H1 (cell line): ENCODE results near the gene GREB1. TPM values are rescaled to one million over a fixed set of nuclear protein-coding genes. Genes with fewer than 3 reads are reported as not detected.

Source experiments
- CTCF ChIA-PET: fragments of 300-600 bp; sonication (Branson Sonifier 250); formaldehyde crosslinking; loops from one replicate; lab custom pipeline; 2021; ENCODE audit not compliant: partially characterized antibody; lab: Charles Lee
- POLR2A ChIA-PET: fragments of 300-600 bp; sonication (Branson Sonifier 250); formaldehyde crosslinking; loops from one replicate; lab custom pipeline; 2021; ENCODE audit warnings: inconsistent platforms; ENCODE audit not compliant: partially characterized antibody; lab: Charles Lee
- DNase-seq, 2 experiments: peaks; one replicate each; pipeline versions ENCODE4 v3.0.0 to v3.0.0-alpha.2; 2010 to 2022; ENCODE audit warnings: low spot score in 2 of 2, low read depth in 1 of 2, mixed read lengths in 1 of 2
- FAIRE-seq: peaks from 2 replicates; lab custom pipeline; 2011; peaks lifted over from hg19 to GRCh38; lab: Jason Lieb, UNC
- H2AFZ ChIP-seq: 2 replicates; pipeline ENCODE4 v1.8.1; 2012; ENCODE audit warnings: low read length, inconsistent platforms
- H2AK5ac ChIP-seq: 2 replicates; pipeline ENCODE4 v1.6.1; 2013; ENCODE audit warnings: low read depth, low read length
- H2BK120ac ChIP-seq: replicated peaks from 2 replicates; pipeline ENCODE3; 2013; ENCODE audit warnings: low read depth, low read length, inconsistent platforms
- H2BK12ac ChIP-seq: 2 replicates; pipeline ENCODE4 v1.6.1; 2013; ENCODE audit warnings: low read depth, low read length
- H2BK15ac ChIP-seq: 2 replicates; pipeline ENCODE4 v1.6.1; 2013; ENCODE audit warnings: low read length
- H2BK20ac ChIP-seq: 2 replicates; pipeline ENCODE4 v1.6.1; 2013; ENCODE audit warnings: low read length
- H2BK5ac ChIP-seq: 2 replicates; pipeline ENCODE4 v1.6.1; 2013; ENCODE audit warnings: low read depth, low read length
- H3K14ac ChIP-seq: 2 replicates; pipeline ENCODE4 v1.6.1; 2013; ENCODE audit warnings: inconsistent platforms; ENCODE audit not compliant: insufficient read length
- H3K18ac ChIP-seq: 2 replicates; pipeline ENCODE4 v1.6.1; 2013; ENCODE audit warnings: low read length; ENCODE audit errors: extremely low read depth
- H3K23ac ChIP-seq: 2 replicates; pipeline ENCODE4 v1.6.1; 2013; ENCODE audit warnings: inconsistent platforms; ENCODE audit not compliant: insufficient read length
- H3K23me2 ChIP-seq: 2 replicates; pipeline ENCODE4 v1.6.1; 2013; ENCODE audit warnings: low read depth, low read length
- H3K27ac ChIP-seq: 2 replicates; pipeline ENCODE4 v1.6.1; 2011; ENCODE audit warnings: low read depth, low read length, inconsistent platforms
- H3K27me3 ChIP-seq, 4 experiments: replicated peaks in 1 of 4; 1 replicate in 1 of 4; 2 replicates in 3 of 4; pipeline versions ENCODE4 v1.6.1 to v1.8.1; 2011 to 2013; ENCODE audit warnings: low read length in 3 of 4, mild to moderate bottlenecking in 3 of 4, inconsistent platforms in 2 of 4, mixed read lengths in 2 of 4, moderate library complexity in 1 of 4; ENCODE audit not compliant: control insufficient read depth in 3 of 4, insufficient read depth in 3 of 4; ENCODE audit errors: extremely low read depth in 1 of 4
- H3K36me3 ChIP-seq, 4 experiments: 2 replicates each; pipeline versions ENCODE4 v1.6.1 to v1.8.1; 2011 to 2013; ENCODE audit warnings: mild to moderate bottlenecking in 4 of 4, low read length in 3 of 4, moderate library complexity in 2 of 4, control low read depth in 1 of 4, inconsistent platforms in 1 of 4; ENCODE audit not compliant: insufficient read depth in 4 of 4, control insufficient read depth in 2 of 4
- H3K4ac ChIP-seq: replicated peaks from 2 replicates; pipeline ENCODE3; 2013; ENCODE audit warnings: low read length, low read depth, mixed read lengths, inconsistent platforms; ENCODE audit not compliant: insufficient read length
- H3K4me1 ChIP-seq, 4 experiments: replicated peaks in 1 of 4; 1 replicate in 1 of 4; 2 replicates in 3 of 4; pipeline versions ENCODE4 v1.6.1 to v1.8.1; 2011 to 2013; ENCODE audit warnings: low read length in 3 of 4, inconsistent platforms in 2 of 4, mixed read lengths in 1 of 4; ENCODE audit not compliant: insufficient read depth in 4 of 4, control insufficient read depth in 3 of 4
- H3K4me2 ChIP-seq, 2 experiments: 2 replicates each; pipeline versions ENCODE4 v1.6.1 to v1.8.1; 2011 to 2013; ENCODE audit warnings: low read depth in 2 of 2, low read length in 2 of 2, control low read depth in 1 of 2, inconsistent platforms in 1 of 2, mild to moderate bottlenecking in 1 of 2; ENCODE audit not compliant: insufficient read depth in 1 of 2
- H3K4me3 ChIP-seq, 4 experiments: fragments of 200-600, 300-600 bp in 1 of 4; sonication (generic), shearing (Covaris generic), sonication (Bioruptor Twin) in 1 of 4; 2 replicates each; pipeline versions ENCODE4 v1.5.1 to v1.8.1; 2011 to 2016; ENCODE audit warnings: low read length in 4 of 4, low read depth in 3 of 4, control low read depth in 2 of 4, inconsistent platforms in 2 of 4, mild to moderate bottlenecking in 2 of 4, mixed read lengths in 1 of 4, moderate library complexity in 1 of 4; ENCODE audit not compliant: insufficient read depth in 2 of 4; ENCODE audit errors: extremely low read depth in 1 of 4
- H3K56ac ChIP-seq: replicated peaks from 2 replicates; pipeline ENCODE3; 2013; ENCODE audit warnings: low read depth, mild to moderate bottlenecking, mixed read lengths, low read length, inconsistent platforms; ENCODE audit not compliant: insufficient read length
- H3K79me1 ChIP-seq: 2 replicates; pipeline ENCODE4 v1.6.1; 2013; ENCODE audit warnings: low read depth, low read length, control low read depth
- H3K79me2 ChIP-seq, 2 experiments: 2 replicates each; pipeline versions ENCODE4 v1.6.1 to v1.8.1; 2012 to 2013; ENCODE audit warnings: low read length in 2 of 2, mild to moderate bottlenecking in 2 of 2, inconsistent platforms in 1 of 2; ENCODE audit not compliant: insufficient read depth in 2 of 2, control insufficient read depth in 1 of 2
- H3K9ac ChIP-seq, 4 experiments: replicated peaks in 1 of 4; 1 replicate in 1 of 4; 2 replicates in 3 of 4; pipeline versions ENCODE4 v1.6.1 to v1.8.1; 2011 to 2013; ENCODE audit warnings: low read depth in 3 of 4, low read length in 3 of 4, control low read depth in 2 of 4, mild to moderate bottlenecking in 2 of 4, moderate library complexity in 2 of 4, inconsistent platforms in 1 of 4; ENCODE audit errors: extremely low read depth in 1 of 4
- H3K9me3 ChIP-seq, 2 experiments: 2 replicates each; pipeline versions ENCODE4 v1.6.1 to v1.8.1; 2012 to 2013; ENCODE audit warnings: mild to moderate bottlenecking in 2 of 2, moderate library complexity in 2 of 2, control low read depth in 1 of 2, inconsistent platforms in 1 of 2, low read depth in 1 of 2, low read length in 1 of 2, mixed read lengths in 1 of 2; ENCODE audit not compliant: insufficient read depth in 2 of 2
- H4K20me1 ChIP-seq, 2 experiments: replicated peaks in 1 of 2; 2 replicates each; pipeline versions ENCODE3 to v1.8.1; 2011 to 2013; ENCODE audit warnings: inconsistent platforms in 2 of 2, low read length in 2 of 2, mild to moderate bottlenecking in 1 of 2; ENCODE audit not compliant: insufficient read depth in 2 of 2, control insufficient read depth in 1 of 2
- H4K5ac ChIP-seq: 2 replicates; pipeline ENCODE4 v1.6.1; 2013; ENCODE audit warnings: low read length, low read depth, mixed read lengths, inconsistent platforms; ENCODE audit not compliant: insufficient read length
- H4K8ac ChIP-seq: 2 replicates; pipeline ENCODE4 v1.8.0; 2013; ENCODE audit warnings: mild to moderate bottlenecking, moderate library complexity, low read length, inconsistent platforms; ENCODE audit not compliant: insufficient read depth; ENCODE audit errors: extremely low read depth
- H4K91ac ChIP-seq: replicated peaks from 2 replicates; pipeline ENCODE3; 2013; ENCODE audit warnings: low read length, mixed read lengths, inconsistent platforms; ENCODE audit not compliant: insufficient read length
- ASH2L ChIP-seq: fragments of 200-600, 300-600 bp; sonication (generic); IDR thresholded peaks from one replicate; pipeline ENCODE4 v1.7.1; 2017; ENCODE audit warnings: low read length
- CHD1 ChIP-seq: IDR thresholded peaks from 2 replicates; pipeline ENCODE4 v1.6.1; 2012; ENCODE audit warnings: low read depth, low read length, improper control_type of control experiment
- E2F6 ChIP-seq: IDR thresholded peaks from 2 replicates; pipeline ENCODE4 v1.6.1; 2012; ENCODE audit warnings: inconsistent platforms
- EGR1 ChIP-seq: IDR thresholded peaks from 2 replicates; pipeline ENCODE4 v1.6.1; 2011; ENCODE audit warnings: low read depth, low read length, borderline replicate concordance
- EZH2 ChIP-seq: fragments of 200-600 bp; sonication (generic); IDR thresholded peaks from 2 replicates; pipeline ENCODE4 v1.7.1; 2012; ENCODE audit warnings: low read depth, mild to moderate bottlenecking, moderate library complexity, low read length, inconsistent platforms; ENCODE audit not compliant: severe bottlenecking
- JUN ChIP-seq: IDR thresholded peaks from 2 replicates; pipeline ENCODE4 v1.6.1; 2011; ENCODE audit warnings: low read depth, mild to moderate bottlenecking, improper control_type of control experiment, low read length
- KDM1A ChIP-seq: fragments of 200-600, 300-600 bp; sonication (generic); IDR thresholded peaks from 2 replicates; pipeline ENCODE4 v1.7.1; 2016; ENCODE audit warnings: mild to moderate bottlenecking, low read length, borderline replicate concordance
- NANOG ChIP-seq: IDR thresholded peaks from 2 replicates; pipeline ENCODE4 v1.6.1; 2011; ENCODE audit warnings: low read length, low read depth, mild to moderate bottlenecking, inconsistent platforms; ENCODE audit not compliant: insufficient read depth, poor library complexity, severe bottlenecking
- NRF1 ChIP-seq: IDR thresholded peaks from 2 replicates; pipeline ENCODE4 v1.6.1; 2011; ENCODE audit warnings: mild to moderate bottlenecking, low read depth, low read length, improper control_type of control experiment
- POLR2A ChIP-seq, 2 experiments: IDR thresholded peaks; 1 replicate in 1 of 2; 2 replicates in 1 of 2; pipeline ENCODE4 v1.6.1; 2011; ENCODE audit warnings: low read depth in 2 of 2, low read length in 2 of 2, mild to moderate bottlenecking in 2 of 2; ENCODE audit errors: control extremely low read depth in 1 of 2
- SP2 ChIP-seq: IDR thresholded peaks from 2 replicates; pipeline ENCODE4 v1.6.1; 2012; ENCODE audit warnings: mild to moderate bottlenecking, low read length, inconsistent platforms
- SP4 ChIP-seq: IDR thresholded peaks from 2 replicates; pipeline ENCODE4 v1.6.1; 2012; ENCODE audit warnings: low read length, inconsistent platforms
- TAF1 ChIP-seq: IDR thresholded peaks from 2 replicates; pipeline ENCODE4 v1.6.1; 2011; ENCODE audit warnings: mild to moderate bottlenecking, low read depth, low read length
- YY1 ChIP-seq: IDR thresholded peaks from 2 replicates; pipeline ENCODE4 v1.6.1; 2011; ENCODE audit warnings: low read depth, mild to moderate bottlenecking, low read length
- WGBS, 2 experiments: shearing (Covaris generic) in 1 of 2; methylation state at CpG; one replicate each; pipeline versions ENCODE4 v1.1.6 to v1.1.7; 2013 to 2015; ENCODE audit warnings: low lambda C conversion rate in 2 of 2, mixed read lengths in 2 of 2, inconsistent platforms in 1 of 2, low coverage in 1 of 2, missing lambda C conversion rate in 1 of 2; ENCODE audit not compliant: insufficient replicate concordance in 2 of 2, insufficient coverage in 1 of 2, insufficient read length in 1 of 2; ENCODE audit errors: extremely low coverage in 1 of 2, missing lambda C conversion rate in 1 of 2; 5-methylcytosine and 5-hydroxymethylcytosine counted together
- polyA plus RNA-seq, 7 experiments: library from polyadenylated mRNA; depleted of rRNA in 3 of 7; stranded (reverse) in 5 of 7; unstranded in 2 of 7; fragments of >200 nt in 5 of 7; fragments of 200-250 nt in 2 of 7; gene quantifications; 1 replicate in 5 of 7; 2 replicates in 1 of 7; 4 replicates in 1 of 7; pipeline versions ENCODE4 v1.2.1 to v1.2.3, GENCODE V29; 2011 to 2013; ENCODE audit warnings: missing spikeins in 2 of 7, mixed read lengths in 2 of 7
- total RNA-seq: library from RNA; stranded (reverse); fragmentation: NEBNext Ultra II Directional; extraction: Animal tissue kit (Norgen Biotek cat#: 25700); gene quantifications from 2 replicates; pipeline ENCODE4 v1.2.1, GENCODE V29; 2021

GREB1 gene
- total and polyA plus RNA-seq, 2 of the 8 experiments (the other 6 are each of a cell fraction or from before 2014, with no cell fraction given): 7.9 to 43.4 TPM

GRCh38 chr2:11491348-11491933, 42.4 kb upstream of the GREB1 start:
- peaks cover 6 to 65% of the 10 kb centered on the region in 2 experiments for H3K79me2 ChIP-seq
- no peak overlapping the region for H2BK15ac ChIP-seq
- H2BK5ac ChIP-seq: no peak overlapping the region
- H3K4me2 ChIP-seq: no peak overlapping the region
- H2BK20ac ChIP-seq: no peak overlapping the region
- no peak overlapping the region for H4K5ac ChIP-seq
- POLR2A ChIA-PET: interaction anchor here (1.6 kb wide), 1 partner anchor 9 kb away, joined by 3 read pairs; no protein-coding TSS in a partner anchor
- H3K23ac ChIP-seq: no peak overlapping the region
- no peak overlapping the region for H3K4ac ChIP-seq
- CTCF ChIA-PET: interaction anchor here (0.8 to 20.6 kb wide), 5 partner anchors 9 to 89 kb away, joined by 3 to 558 read pairs (median 3); no protein-coding TSS in a partner anchor
- no peak overlapping the region for H3K14ac ChIP-seq
- peaks cover 0 to 12% (median 6%) of the 10 kb centered on the region in 4 experiments; a peak in 6 of 7 replicates for H3K4me1 ChIP-seq
- FAIRE-seq: no peak
- H3K36me3 ChIP-seq: no peaks in the 10 kb centered on the region
- H2AFZ ChIP-seq: no peak overlapping the region
- H4K8ac ChIP-seq: no peak overlapping the region
- whole genome bisulfite sequencing, 2 experiments: 65% methylated on average over 3 of the region's 3 CpGs; no CpG with 5 or more reads in 1 of the 2 experiments
- no peak overlapping the region for H3K56ac ChIP-seq
- peaks cover 10% of the 10 kb centered on the region for H3K79me1 ChIP-seq
- DNase-seq: no peak
- no peak overlapping the region for H2BK12ac ChIP-seq
- no peak overlapping the region for H2AK5ac ChIP-seq
- H3K4me3 ChIP-seq: no peak overlapping the region
- peaks cover 1 to 6% of the 10 kb centered on the region in 2 experiments for H4K20me1 ChIP-seq
- H3K18ac ChIP-seq: no peak overlapping the region
- H3K9me3 ChIP-seq: 0 out of 4 replicates have a peak, but pooled peaks cover 0 to 2% of the 10 kb centered on the region in 2 experiments
- H3K27ac ChIP-seq: no peak overlapping the region
- no peak overlapping the region for H2BK120ac ChIP-seq
- no peaks in the 10 kb centered on the region for H3K27me3 ChIP-seq
- H3K23me2 ChIP-seq: no peaks in the 10 kb centered on the region
- no peak overlapping the region for H3K9ac ChIP-seq
- H4K91ac ChIP-seq: no peak overlapping the region
- TF ChIP-seq NRF1 (no peak), TAF1 (no peak), POLR2A (IDR thresholded peaks at IDR 0.05; ENCODE audit: control extremely low read depth in 1 of 2, low read depth in 2 of 2, low read length in 2 of 2) (no peak), EZH2 (no peak), EGR1 (no peak), NANOG (no peak), E2F6 (no peak), SP4 (no peak), ASH2L (no peak), YY1 (no peak), CHD1 (no peak), KDM1A (no peak), SP2 (no peak), JUN (no peak)
